HFF-Myc (cell line): ENCODE measurements around the gene MKRN1.

ENCODE experiments used
- DNase-seq: peaks from one replicate; pipeline ENCODE4 v3.0.0-alpha.2; 2011; ENCODE audit warnings: low read depth; ENCODE audit errors: extremely low read depth
- H3K4me3 ChIP-seq: replicated peaks from 2 replicates; pipeline ENCODE4 v1.5.1; 2011; ENCODE audit warnings: low read depth, mild to moderate bottlenecking, control low read depth, low read length
- TF ChIP-seq, protein P1 (sequence below): IDR thresholded peaks from 2 replicates; pipeline ENCODE4 v1.5.1; 2012; ENCODE audit warnings: mild to moderate bottlenecking, low read depth, low read length, control low read depth; ENCODE audit errors: missing control alignments

MKRN1 gene

DNA sequence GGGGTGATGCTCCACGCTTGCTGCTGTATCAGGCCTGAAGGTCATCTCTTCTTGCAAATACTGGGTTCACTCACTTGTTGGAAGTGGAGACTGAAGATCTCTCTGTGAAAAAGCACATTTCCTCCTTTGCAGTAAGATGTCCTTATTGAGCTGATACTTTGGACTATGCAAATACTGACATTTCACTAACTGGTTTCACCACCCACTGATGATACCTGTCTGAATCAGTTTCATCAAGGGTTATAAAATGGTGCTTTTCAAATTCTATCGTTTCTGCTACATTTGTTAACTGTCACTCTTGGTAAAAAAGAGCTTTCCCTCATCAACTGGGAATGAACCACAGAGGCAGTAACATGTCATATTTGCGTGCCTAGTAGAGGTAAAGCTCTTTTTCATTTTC is 39.9 kb downstream of the MKRN1 start:
- no peak overlapping the region for H3K4me3 ChIP-seq
- TF ChIP-seq, protein P1, sequence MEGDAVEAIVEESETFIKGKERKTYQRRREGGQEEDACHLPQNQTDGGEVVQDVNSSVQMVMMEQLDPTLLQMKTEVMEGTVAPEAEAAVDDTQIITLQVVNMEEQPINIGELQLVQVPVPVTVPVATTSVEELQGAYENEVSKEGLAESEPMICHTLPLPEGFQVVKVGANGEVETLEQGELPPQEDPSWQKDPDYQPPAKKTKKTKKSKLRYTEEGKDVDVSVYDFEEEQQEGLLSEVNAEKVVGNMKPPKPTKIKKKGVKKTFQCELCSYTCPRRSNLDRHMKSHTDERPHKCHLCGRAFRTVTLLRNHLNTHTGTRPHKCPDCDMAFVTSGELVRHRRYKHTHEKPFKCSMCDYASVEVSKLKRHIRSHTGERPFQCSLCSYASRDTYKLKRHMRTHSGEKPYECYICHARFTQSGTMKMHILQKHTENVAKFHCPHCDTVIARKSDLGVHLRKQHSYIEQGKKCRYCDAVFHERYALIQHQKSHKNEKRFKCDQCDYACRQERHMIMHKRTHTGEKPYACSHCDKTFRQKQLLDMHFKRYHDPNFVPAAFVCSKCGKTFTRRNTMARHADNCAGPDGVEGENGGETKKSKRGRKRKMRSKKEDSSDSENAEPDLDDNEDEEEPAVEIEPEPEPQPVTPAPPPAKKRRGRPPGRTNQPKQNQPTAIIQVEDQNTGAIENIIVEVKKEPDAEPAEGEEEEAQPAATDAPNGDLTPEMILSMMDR, result no peak
- no peak for DNase-seq

DNA sequence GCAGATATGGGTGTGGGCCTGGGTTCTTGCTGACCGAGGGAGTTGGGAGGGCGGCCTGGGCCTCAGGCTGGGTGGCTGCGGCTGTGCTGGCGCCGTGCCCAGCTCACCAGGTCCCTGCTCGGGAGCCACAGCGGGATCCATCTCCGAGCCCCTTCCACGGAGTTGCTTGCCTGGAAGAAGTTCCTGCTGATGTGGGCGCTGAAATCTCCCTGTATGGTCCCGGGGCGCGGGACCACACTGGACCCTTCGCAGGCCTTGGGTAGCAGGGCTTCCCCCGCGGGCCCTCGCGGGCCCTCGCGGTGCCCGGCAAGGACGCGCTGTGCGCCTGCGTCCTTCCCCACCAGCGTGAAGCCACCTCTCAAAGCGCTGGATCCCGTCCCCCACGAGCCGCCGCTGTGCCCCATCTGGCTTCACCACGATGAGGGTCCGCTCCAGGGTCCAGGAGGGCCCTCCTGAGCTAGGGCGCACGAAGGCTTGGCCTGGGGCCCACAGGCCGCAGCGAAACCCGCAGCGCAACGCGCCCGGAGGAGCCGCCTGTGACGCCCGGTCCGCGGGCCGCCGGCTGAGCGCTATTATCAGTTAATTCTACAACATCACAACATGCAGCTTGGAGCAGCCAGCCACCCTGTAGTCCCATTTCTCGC is 43.9 kb downstream of the MKRN1 start:
- TF ChIP-seq, protein P1, result no peak
- H3K4me3 ChIP-seq, result no peak overlapping the region
- DNase-seq, result no peak

DNA sequence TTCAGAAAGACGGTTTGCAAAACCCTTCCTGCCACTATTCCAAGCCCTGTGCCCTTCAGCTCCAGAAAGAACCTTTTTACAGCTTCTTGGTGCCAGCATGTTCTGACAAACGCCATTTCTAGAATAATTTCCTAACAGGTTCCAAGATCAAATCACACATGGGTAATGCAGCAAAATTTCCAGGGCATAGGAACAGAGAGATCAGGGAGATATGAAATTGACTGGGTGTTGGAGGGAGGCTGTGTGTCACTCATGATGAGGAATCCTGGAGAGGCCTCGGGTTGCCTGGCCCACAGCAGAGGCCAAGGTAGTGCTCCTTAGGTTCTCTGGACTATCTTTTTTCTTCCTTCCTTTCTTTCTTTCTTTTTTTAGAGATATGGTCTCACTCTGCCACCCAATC is 45.9 kb downstream of the MKRN1 start:
- no peak for DNase-seq
- TF ChIP-seq, protein P1, result no peak
- H3K4me3 ChIP-seq, result no peak overlapping the region

DNA sequence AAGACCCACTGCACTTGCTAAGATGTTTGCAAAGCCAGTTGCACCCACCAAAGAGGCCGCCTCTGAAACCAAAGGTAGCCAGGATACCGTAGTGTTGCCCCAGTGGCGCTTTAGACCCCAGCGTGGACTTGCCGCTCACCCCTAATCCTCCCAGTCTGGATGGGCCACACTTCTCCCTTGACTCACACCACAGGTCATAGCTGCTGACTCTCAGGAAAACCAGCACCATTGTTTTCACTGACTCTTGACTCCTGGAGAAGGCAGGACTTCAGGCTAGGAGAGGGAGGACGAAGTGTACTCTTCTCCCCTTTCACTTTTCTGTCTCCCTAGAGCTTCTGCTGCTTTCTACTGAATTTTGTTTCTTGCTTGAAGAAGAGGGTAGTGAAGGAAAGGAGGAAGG is 53.2 kb downstream of the MKRN1 start:
- DNase-seq, result no peak
- no peak overlapping the region for H3K4me3 ChIP-seq
- TF ChIP-seq, protein P1, result no peak

DNA sequence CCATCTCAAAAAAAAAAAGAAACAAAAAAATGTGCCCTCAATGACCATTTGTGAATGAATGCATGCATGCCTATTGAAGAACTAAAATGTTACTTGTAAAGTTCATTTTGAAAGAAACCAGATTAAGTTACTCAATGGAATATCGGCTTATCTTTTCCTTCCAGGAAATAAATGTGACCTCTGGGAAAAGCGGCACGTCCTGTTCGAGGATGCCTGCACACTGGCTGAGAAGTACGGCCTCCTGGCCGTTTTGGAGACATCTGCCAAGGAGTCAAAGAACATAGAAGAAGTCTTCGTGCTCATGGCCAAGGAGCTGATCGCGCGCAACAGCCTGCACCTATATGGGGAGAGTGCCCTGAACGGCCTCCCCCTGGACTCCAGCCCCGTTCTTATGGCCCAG is 53.6 kb downstream of the MKRN1 start:
- H3K4me3 ChIP-seq, result no peak overlapping the region
- no peak for DNase-seq
- TF ChIP-seq, protein P1, result no peak

DNA sequence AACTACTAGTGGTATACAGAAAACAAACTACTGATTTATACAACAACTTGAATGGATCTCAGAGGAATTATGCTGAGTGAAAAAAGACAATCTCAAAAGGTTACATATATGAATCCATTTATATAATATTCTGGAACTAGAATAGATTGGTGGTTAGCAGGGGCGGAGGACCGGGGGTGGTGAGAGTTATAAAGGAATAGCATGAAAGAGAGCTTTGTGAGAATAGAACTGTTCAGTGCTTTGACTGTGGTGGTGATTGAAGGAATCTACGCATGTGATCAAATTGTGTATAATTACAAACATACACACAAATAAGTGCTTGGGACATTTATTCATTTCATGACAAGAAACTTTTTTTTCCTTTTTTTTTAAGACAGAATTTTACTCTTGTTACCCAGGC is 55.8 kb downstream of the MKRN1 start:
- no peak for DNase-seq
- TF ChIP-seq, protein P1, result no peak

DNA sequence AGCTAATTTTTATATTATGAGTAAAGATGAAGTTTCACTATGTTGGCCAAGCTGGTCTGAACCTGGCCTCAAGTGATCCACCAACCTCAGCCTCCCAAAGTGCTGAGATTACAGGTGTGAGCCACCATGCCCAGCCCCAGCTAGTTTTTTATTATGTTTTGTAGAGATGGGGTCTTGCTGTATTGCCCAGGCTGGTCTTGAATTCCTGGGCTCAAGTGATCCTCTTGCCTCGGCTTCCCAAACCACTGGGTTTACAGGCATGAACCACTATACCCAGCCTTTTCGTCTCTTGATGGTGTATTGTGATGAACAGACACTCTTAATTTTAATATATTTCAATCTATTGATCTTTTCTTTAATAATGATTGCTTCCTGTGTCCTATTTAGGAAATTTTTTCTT is 57.8 kb downstream of the MKRN1 start:
- TF ChIP-seq, protein P1, result no peak
- DNase-seq, result no peak
- H3K4me3 ChIP-seq, result no peak overlapping the region

More for the DNA sequence above, 55.8 kb downstream of the MKRN1 start:
- H3K4me3 ChIP-seq, result no peak overlapping the region
